Ascending aorta (tissue), 2 donors: ENCODE measurements around the gene ATP8A2. TPM values are rescaled to one million over a fixed set of nuclear protein-coding genes. Genes with fewer than 3 reads are reported as not detected.

ENCODE experiments used
- DNase-seq, 2 donors: peaks; one replicate each; pipeline ENCODE4 v3.0.0-alpha.2; 2019; ENCODE audit warnings: low spot score in 2 of 2
- H3K27ac ChIP-seq, 2 donors: fragments of 200-600 bp; sonication (generic); one replicate each; pipeline ENCODE4 v1.5.1; 2016 to 2017; ENCODE audit warnings: mild to moderate bottlenecking in 1 of 2
- H3K27me3 ChIP-seq: fragments of 200-600 bp; sonication (generic); one replicate; pipeline ENCODE4 v1.5.1; 2017
- H3K36me3 ChIP-seq, 2 donors: fragments of 200-600 bp; sonication (generic); one replicate each; pipeline ENCODE4 v1.5.1; 2016
- H3K4me1 ChIP-seq, 2 donors: fragments of 200-600 bp; sonication (generic); one replicate each; pipeline ENCODE4 v1.5.1; 2016 to 2017; ENCODE audit warnings: mild to moderate bottlenecking in 1 of 2
- H3K4me3 ChIP-seq, 2 donors: fragments of 200-600 bp; sonication (generic); one replicate each; pipeline ENCODE4 v1.5.1; 2016 to 2017; ENCODE audit warnings: mild to moderate bottlenecking in 1 of 2
- H3K9me3 ChIP-seq, 2 donors: fragments of 200-600 bp; sonication (generic); one replicate each; pipeline ENCODE4 v1.5.1; 2016
- CTCF ChIP-seq, 3 experiments: fragments of 200-600 bp in 2 of 3; fragments of 450-650 bp in 1 of 3; sonication (generic) in 2 of 3; IDR thresholded peaks; one replicate each; pipeline ENCODE4 v1.5.1; 2016 to 2019; ENCODE audit warnings: antibody characterized with exemption in 3 of 3, mild to moderate bottlenecking in 1 of 3, moderate library complexity in 1 of 3
- intact Hi-C: fragments of 100-400 bp; cut with DNase I; formaldehyde crosslinking; loops from one replicate; pipeline ENCODE4 v1.15.1; 2023
- total RNA-seq: library from RNA; depleted of rRNA; stranded (reverse); fragments of >200 nt; gene quantifications from one replicate; pipeline ENCODE4 v1.1.0, GENCODE V29; 2016

ATP8A2 gene
- total RNA-seq, 1 donor from 2014 or later: under 0.01 TPM

- no peaks in the 10 kb centered on the region for H3K27me3 ChIP-seq
- no peak for TF ChIP-seq CTCF (IDR thresholded peaks at IDR 0.05)
- H3K4me1 ChIP-seq: no peaks in the 10 kb centered on the region
- no peaks in the 10 kb centered on the region for H3K9me3 ChIP-seq
- no peak for DNase-seq
- intact Hi-C loops: no loop called here
- no peak overlapping the region for H3K27ac ChIP-seq
- H3K4me3 ChIP-seq: no peak overlapping the region
- no peaks in the 10 kb centered on the region for H3K36me3 ChIP-seq
Observed at GRCh38 chr13:25795277-25795676, 423.5 kb downstream of the ATP8A2 start.

- no peak overlapping the region for H3K27ac ChIP-seq
- no peak for TF ChIP-seq CTCF (IDR thresholded peaks at IDR 0.05)
- no peaks in the 10 kb centered on the region for H3K4me1 ChIP-seq
- intact Hi-C loops: no loop called here
- DNase-seq: no peak
- no peaks in the 10 kb centered on the region for H3K9me3 ChIP-seq
- H3K27me3 ChIP-seq: no peaks in the 10 kb centered on the region
- no peaks in the 10 kb centered on the region for H3K36me3 ChIP-seq
- H3K4me3 ChIP-seq: no peak overlapping the region
Observed at GRCh38 chr13:25796474-25796873, 424.7 kb downstream of the ATP8A2 start.

- no peak for DNase-seq
- intact Hi-C loops: no loop called here
Observed at GRCh38 chr13:25798998-25799397, 427.2 kb downstream of the ATP8A2 start.

GRCh38 chr13:25800523-25800922 lies 428.7 kb downstream of the ATP8A2 start:
- TF ChIP-seq CTCF (IDR thresholded peaks at IDR 0.05): no peak
- Histone ChIP-seq H3K4me1 (no peaks in the 10 kb centered on the region), H3K27me3 (no peaks in the 10 kb centered on the region), H3K4me3 (no peak overlapping the region), H3K36me3 (no peaks in the 10 kb centered on the region), H3K27ac (no peak overlapping the region), H3K9me3 (no peaks in the 10 kb centered on the region)
- no peak for DNase-seq
- intact Hi-C loops: no loop called here

More at GRCh38 chr13:25798998-25799397, 427.2 kb downstream of the ATP8A2 start:
- no peaks in the 10 kb centered on the region for H3K9me3 ChIP-seq
- H3K4me3 ChIP-seq: no peak overlapping the region
- H3K36me3 ChIP-seq: no peaks in the 10 kb centered on the region
- no peak overlapping the region for H3K27ac ChIP-seq
- no peaks in the 10 kb centered on the region for H3K27me3 ChIP-seq
- H3K4me1 ChIP-seq: no peaks in the 10 kb centered on the region
- TF ChIP-seq CTCF (IDR thresholded peaks at IDR 0.05): no peak

- Histone ChIP-seq H3K4me1 (no peaks in the 10 kb centered on the region), H3K27me3 (no peaks in the 10 kb centered on the region), H3K4me3 (no peak overlapping the region), H3K36me3 (no peaks in the 10 kb centered on the region), H3K9me3 (no peaks in the 10 kb centered on the region), H3K27ac (no peak overlapping the region)
- intact Hi-C loops: no loop called here
- no peak for TF ChIP-seq CTCF (IDR thresholded peaks at IDR 0.05)
- no peak for DNase-seq
Observed at GRCh38 chr13:25802579-25802978, 430.8 kb downstream of the ATP8A2 start.

GRCh38 chr13:25803641-25804040 lies 431.9 kb downstream of the ATP8A2 start:
- TF ChIP-seq CTCF (IDR thresholded peaks at IDR 0.05): no peak
- Histone ChIP-seq H3K27me3 (no peaks in the 10 kb centered on the region), H3K27ac (no peak overlapping the region), H3K4me1 (no peaks in the 10 kb centered on the region), H3K36me3 (no peaks in the 10 kb centered on the region), H3K9me3 (no peaks in the 10 kb centered on the region), H3K4me3 (no peak overlapping the region)
- intact Hi-C loops: no loop called here
- DNase-seq: no peak
